CD4-positive, alpha-beta T cell treated with Interleukin-15 for 1 hour (primary cell): ENCODE results near the gene PPM1J.

Source experiments
- DNase-seq: peaks from one replicate; pipeline ENCODE4 v3.0.0-alpha.2; 2020

The PPM1J gene

GRCh38 chr1:112686835-112687234 lies 28.3 kb downstream of the PPM1J start:
- no peak for DNase-seq

- no peak for DNase-seq
These were observed 28.7 kb downstream of the PPM1J start for GRCh38 chr1:112686417-112686816.

- DNase-seq, result no peak
These were observed 29.2 kb downstream of the PPM1J start for GRCh38 chr1:112685913-112686312.

GRCh38 chr1:112678605-112679004 lies 36.5 kb downstream of the PPM1J start:
- no peak for DNase-seq

GRCh38 chr1:112677501-112677900 lies 37.6 kb downstream of the PPM1J start:
- no peak for DNase-seq

GRCh38 chr1:112676543-112676942 lies 38.6 kb downstream of the PPM1J start:
- no peak for DNase-seq

- DNase-seq, result no peak
These were observed 39.3 kb downstream of the PPM1J start for GRCh38 chr1:112675728-112676381.

- no peak for DNase-seq
These were observed 40.0 kb downstream of the PPM1J start for GRCh38 chr1:112674986-112675727.

- peak; percentile 56 for DNase-seq
These were observed 40.6 kb downstream of the PPM1J start, which contains the start of gene MOV10 for GRCh38 chr1:112674440-112674985. Gene MOV10 (plus strand): TSS chr1:112674659. CDS start chr1:112674913, 254 bp downstream.

GRCh38 chr1:112673592-112674439 lies 41.3 kb downstream of the PPM1J start:
- DNase-seq, result no peak

GRCh38 chr1:112672842-112673241 lies 42.3 kb downstream of the PPM1J start:
- no peak for DNase-seq

- DNase-seq, result no peak
These were observed 43.1 kb downstream of the PPM1J start for GRCh38 chr1:112672009-112672408.

GRCh38 chr1:112666946-112667345 lies 48.2 kb downstream of the PPM1J start:
- no peak for DNase-seq

GRCh38 chr1:112665857-112666256 lies 49.3 kb downstream of the PPM1J start:
- no peak for DNase-seq
